Nucleus accumbens (tissue), 56 donors: ENCODE results near the gene KLF5.
A peak's percentile ranks its signal among the peaks of the same experiment; 100 is the strongest.

Experiments used
- DNase-seq, 56 donors: peaks; one replicate each; lab custom pipeline; 2025; lab: John Stamatoyannopoulos, UW

Gene KLF5

GRCh38 chr13:73081256-73081915 is 22.6 kb downstream of the KLF5 start:
- no peak for DNase-seq

DNA sequence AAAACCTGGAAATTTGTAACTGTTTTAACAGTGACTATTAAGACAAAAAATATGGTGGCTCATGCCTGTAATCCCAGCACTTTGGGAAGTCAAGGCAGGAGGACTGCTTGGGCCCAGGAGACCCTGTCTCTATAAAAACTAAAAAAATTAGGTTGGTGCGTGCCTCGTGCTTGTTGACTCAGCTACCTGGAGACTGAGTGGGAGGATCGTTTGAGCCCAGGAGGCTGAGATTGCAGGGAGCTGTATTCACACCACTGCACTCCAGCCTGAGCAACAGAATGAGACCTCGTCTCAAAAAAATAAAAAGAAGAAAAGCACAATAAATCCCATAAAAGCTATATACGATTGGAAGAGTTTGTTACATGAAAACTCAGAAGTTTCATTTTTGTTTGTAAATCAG is 23.7 kb downstream of the KLF5 start:
- DNase-seq: no peak

DNA sequence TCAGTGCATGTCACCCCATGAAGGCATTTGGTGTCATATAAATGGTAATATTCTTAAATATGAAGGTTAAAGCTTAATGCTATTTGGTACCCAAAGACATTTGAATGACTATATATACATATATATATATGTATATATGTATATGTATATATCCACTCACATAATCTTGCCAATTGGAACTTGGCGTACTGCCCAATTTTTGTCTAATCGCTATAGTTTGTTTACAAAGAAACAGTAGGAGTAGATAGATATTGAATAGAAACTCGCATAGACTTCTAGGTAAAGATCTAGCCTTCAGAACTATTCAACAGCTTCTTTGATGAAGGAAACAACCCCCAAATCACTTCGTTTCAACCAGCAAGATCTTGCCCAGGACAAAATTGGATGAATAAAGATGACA is 24.1 kb downstream of the KLF5 start:
- no peak for DNase-seq

GRCh38 chr13:73088332-73088935 is 29.6 kb downstream of the KLF5 start:
- DNase-seq: no peak

GRCh38 chr13:73089213-73089612 is 30.4 kb downstream of the KLF5 start:
- DNase-seq: no peak

DNA sequence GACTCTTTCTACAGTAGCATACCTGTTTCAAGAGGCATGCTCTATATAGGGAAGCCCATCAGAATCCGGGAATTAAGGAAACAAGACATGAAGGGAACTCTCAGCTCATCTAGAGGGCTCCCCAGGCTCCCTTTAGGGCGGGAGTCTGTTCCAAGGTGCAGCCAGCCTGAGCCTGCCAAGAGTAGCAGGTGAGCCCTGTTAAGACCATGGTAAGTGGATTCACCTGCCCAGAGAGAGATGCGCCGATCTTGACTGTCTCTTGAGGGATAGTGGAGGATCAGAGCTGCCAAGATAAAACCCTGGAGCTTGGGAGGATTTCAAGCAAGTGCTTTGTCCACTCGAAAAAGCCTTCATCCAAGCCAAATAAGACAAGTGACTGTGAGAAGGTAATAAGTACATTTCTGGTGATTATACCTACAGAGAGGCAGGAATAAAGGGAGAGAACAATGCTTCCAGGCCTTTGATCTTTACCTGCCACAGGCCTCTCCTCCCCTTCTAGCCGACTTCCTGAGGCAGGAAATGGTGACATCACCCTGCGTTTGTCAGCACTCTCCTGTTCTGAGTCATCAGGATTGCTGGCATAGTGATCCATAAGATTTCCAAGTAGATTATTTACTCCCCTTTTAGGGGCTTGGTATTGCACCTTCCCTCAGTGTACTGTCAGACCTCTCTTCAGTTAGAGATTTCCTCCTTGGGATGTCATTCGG is 31.5 kb downstream of the KLF5 start:
- peak in 5 of 56 donors; percentile 1 to 34 (median 14) for DNase-seq

DNA sequence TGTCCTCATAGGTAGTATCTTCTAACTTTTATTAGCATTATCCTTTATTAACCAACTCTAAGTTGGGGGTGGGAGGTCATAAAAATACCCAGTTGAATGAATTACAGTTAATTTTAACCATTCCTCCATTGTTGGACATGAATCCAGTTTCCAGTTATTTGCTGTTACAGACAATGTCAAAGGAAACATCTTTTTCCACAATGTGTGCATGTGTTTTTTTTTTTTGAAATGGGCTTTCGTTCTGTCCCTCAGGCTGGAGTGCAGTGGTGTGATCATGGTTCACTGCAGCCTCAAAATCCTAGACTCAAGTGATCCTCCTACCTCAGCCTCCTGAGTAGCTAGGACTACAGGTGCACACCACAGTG is 32.0 kb downstream of the KLF5 start:
- DNase-seq: no peak

GRCh38 chr13:73092829-73093228 is 34.0 kb downstream of the KLF5 start:
- DNase-seq: no peak

- DNase-seq: peak in 1 of 56 donors; percentile 8
Observed at GRCh38 chr13:73096173-73096572, 37.4 kb downstream of the KLF5 start.

GRCh38 chr13:73096638-73097037 is 37.8 kb downstream of the KLF5 start:
- DNase-seq: no peak

- peak in 2 of 56 donors; percentile 3 to 6 for DNase-seq
Observed at GRCh38 chr13:73100781-73101180, 42.0 kb downstream of the KLF5 start.

- no peak for DNase-seq
Observed at GRCh38 chr13:73101351-73102007, 42.7 kb downstream of the KLF5 start.

- no peak for DNase-seq
Observed at GRCh38 chr13:73103238-73103637, 44.4 kb downstream of the KLF5 start.

DNA sequence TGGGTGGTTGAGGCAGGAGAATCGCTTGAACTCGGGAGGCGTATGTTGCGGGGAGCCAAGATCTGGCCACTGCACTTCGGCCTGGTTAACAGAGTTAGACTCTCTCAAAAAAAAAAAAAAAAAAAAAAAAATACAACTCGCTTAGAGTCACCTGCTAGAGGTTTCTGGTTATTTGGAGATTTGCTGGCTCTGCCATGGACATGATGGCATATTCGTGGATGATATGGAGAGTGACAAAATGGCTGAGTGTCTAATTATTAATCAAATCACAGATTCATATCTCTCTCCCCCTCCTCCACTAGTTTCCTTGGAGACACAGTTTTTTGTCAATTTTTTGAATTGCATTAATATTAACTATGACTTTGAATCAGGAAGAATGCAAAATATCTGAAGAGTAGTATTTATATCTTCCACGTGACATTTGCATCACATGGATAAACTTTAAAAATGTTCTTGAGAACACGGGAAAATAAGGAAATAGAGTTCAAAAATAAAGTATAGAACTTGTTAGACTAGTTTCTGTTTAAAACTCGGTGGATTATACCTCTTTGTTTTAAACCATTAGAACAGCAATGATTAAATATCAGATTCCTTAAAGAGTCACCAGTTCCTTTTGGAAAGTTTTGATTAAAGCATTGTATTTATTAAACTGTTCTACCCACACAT is 47.8 kb downstream of the KLF5 start:
- peak in 1 of 56 donors; percentile 2 for DNase-seq

- DNase-seq: no peak
Observed at GRCh38 chr13:73107481-73107880, 48.7 kb downstream of the KLF5 start.

DNA sequence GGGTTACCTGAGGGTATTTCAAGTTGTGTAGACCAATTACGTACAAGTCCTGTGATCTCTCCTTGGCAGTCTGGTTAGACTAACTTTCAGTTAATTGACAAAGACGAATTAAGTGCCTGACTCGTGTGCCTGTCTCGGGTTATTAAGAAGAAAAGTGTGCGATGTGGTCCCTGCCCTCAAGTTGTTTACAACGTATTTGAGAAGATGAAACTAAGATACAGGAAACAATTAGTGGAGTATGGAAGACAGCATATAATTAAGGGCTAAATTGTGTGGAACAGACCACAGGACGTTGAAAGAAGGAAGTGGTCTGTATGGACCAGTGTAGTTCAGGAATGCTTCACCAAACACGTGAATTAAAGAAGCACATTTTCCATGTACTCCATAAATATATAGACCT is 49.2 kb downstream of the KLF5 start:
- no peak for DNase-seq

DNA sequence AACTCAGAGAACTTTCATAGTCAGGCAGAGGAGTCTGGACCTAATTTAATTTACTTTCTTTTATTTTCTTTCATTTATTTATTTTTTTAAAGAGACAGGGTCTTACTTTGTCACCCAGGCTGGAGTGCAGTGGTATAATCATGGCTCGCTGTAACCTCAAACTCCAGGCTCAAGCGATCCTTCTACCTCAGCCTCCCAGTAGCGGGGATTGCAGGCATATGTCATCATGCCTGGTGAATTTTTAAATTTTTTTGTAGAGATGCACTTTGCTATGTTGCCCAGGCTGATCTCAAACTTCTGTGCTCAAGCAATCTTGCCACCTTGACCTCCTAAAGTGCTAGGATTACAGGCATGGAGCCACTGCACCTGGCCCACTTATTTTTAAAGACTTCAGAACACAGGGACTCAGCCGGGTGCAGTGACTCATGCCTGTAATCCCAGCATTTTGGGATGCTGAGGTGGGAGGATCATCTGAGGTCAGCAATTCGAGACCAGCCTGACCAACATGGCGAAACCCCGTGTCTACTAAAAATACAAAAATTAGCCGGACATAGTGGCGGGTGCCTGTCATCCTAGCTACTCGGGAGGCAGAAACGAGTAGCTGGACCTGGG is 50.6 kb downstream of the KLF5 start:
- DNase-seq: no peak

GRCh38 chr13:73109969-73110368 is 51.2 kb downstream of the KLF5 start:
- no peak for DNase-seq

DNA sequence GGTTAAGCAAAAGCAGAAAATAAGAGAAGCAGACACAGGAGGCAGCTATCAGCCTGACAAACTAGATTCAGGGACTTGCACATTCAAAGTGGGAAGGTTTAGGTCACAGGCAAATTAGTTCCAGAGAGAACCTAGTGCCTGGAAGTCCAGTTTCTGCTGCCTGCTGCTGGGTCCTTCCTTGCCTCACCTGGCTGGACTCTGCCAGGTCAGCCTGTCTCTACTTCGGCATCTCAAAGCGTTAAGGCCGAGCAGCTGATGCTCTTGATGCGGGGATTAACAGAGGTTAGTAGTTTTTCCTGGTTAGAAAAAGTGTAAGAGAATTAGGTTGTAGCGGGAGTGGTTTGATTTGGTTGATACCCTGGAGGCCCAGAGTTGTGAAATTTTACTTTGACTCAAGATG is 52.0 kb downstream of the KLF5 start:
- no peak for DNase-seq

DNA sequence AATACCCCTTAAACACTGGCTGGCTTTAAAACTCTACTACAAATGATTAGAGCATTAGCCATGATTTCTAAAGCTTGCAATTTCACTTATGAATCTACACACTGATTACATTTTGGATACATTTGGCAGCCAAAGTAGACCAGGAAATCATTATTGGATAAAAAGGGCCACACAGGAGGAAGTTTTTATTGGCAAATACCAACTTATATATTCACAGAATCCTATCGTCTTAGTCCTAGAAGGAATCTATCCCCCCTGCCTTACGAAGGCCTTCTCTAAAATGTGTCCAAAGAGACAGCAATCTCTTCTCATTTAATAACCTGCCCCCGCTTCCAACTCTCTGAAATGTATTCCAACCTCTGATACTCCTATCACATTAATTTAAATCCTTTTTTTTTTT is 52.5 kb downstream of the KLF5 start:
- no peak for DNase-seq

- no peak for DNase-seq
Observed at GRCh38 chr13:73119612-73120011, 60.8 kb downstream of the KLF5 start.
